ENCODE data around the gene CLSTN2.

Gene CLSTN2

GRCh38 chr3:139944256-139944910 lies 9.4 kb downstream of the CLSTN2 start:
- no peak for DNase-seq

DNA sequence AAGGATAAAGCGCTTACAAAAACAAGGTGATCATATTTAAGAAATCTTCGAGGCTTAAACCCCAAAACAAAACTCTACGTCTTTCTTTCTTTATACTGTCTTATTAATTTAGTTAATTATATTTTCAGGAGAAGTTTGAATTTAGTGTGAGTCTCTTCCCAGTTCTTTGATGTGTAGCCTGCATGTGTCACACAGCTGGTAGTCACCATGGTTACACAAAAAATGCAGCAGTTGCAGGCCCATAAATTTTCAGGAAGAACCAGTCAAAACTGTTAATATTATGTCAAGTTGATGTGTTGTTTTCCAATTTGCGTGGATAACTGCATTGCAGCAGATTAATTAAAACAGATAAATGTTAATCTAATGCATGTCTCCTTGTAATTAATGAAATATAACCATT lies 10.4 kb downstream of the CLSTN2 start:
- no peak for DNase-seq

GRCh38 chr3:139945942-139946341 lies 11.0 kb downstream of the CLSTN2 start:
- DNase-seq, result no peak

DNA sequence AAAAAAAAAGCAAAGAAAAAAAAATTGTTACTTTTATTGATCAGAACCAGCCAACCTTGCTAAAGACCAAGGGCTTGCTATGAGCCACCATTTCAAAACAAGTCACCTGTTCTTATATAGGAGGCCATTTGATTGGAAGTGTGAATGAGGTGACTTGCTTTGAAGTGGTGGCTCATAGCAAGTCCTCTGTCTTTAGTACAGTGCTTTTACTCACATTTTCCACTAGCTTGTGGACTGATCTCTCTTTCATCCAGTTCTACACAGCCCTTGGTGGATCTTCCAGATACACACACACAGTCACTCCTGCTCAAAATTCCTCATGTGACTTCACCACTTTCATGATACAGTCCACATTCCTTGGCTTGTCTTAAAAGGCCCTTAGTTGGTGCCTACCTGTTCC lies 13.5 kb downstream of the CLSTN2 start:
- no peak for DNase-seq

DNA sequence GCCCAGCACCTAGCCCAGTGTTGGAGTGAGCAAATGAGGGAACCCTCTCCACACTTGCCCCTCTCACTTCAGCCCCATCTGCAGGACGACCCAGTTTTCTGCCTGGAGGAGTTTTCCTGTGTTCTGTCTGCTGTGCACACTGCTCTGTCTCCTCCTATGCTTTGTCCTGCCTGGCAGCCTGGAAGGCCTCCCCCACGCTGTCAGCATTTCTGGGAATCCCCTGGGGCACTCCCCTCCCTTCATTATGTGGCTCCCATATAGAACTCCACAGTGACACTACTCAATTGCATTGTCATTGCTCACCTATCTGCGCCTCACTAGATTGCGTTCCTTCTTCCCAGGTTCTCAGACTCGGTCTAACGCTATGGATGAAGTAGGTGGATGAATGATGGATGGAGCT lies 13.9 kb downstream of the CLSTN2 start:
- DNase-seq, result no peak

DNA sequence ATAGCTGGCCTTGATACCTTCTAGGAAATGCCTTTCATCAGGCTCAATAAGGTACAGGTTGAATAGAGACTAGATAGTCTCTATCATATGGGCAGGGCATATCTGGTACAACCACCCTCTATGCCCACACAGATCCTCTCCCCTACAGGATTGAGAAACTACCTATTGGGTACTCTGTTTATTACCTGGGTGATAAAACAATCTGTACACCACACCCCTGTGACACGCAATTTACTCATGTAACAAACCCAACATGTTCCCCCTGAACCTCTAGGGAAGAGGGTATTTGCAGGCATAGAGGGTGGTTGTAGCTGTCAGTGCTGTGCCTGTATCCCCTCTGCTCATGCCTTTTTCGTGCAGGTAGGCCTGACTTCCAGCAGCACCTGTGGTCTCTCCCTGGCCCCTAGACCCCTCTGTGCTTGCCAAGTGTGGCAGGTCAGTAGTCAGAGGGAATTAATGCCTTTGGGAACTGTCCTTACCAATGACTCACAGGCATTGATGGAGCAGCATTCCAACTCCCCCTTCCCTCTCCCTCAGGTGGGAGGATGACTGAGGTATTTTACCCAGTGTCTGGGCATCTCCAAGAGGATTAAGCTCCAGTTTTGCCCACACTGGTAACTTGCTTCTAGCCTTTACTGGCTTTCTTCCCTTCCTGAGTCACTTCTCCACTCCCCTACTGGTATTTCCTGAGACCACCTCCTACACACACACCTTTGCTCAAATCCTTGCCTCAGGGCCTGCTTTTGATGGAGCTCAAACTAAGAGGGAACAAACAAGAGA lies 18.3 kb downstream of the CLSTN2 start:
- no peak for DNase-seq

DNA sequence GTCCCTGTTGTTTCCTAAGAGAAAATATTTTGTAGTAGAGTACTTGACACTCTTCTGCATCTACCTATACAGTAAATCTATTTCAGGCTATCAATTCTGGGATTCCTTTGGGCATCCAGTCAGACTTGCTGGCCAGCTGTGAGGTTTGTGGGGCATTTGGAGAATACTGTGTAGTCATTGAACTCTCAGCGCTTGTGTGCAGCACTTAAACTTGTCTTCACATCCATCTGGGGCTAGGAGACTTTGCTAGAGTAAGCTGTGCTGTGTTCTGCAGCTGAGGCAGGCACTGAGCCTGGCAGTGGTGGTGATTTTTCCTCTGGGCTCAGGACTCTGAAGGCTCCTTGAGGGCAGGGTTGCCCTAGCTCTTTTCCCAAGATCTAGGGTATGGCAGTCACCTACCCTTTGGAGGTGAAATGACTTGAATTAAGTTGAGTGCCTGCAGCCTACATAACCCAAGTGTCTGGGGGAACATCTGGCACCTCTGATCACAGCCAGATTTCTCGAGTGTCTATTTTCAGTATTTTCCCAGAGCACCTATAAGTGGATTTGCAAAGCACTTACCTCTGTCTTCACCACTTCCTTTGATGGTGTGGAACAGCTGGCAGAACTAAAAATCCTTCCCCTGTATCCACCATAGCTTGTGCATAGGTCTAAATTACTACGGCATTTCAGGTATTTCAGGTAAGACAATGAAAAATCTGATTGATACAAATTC lies 19.3 kb downstream of the CLSTN2 start:
- DNase-seq, result no peak

- no peak for DNase-seq
Measured at GRCh38 chr3:139957844-139958243, 22.9 kb downstream of the CLSTN2 start.

DNA sequence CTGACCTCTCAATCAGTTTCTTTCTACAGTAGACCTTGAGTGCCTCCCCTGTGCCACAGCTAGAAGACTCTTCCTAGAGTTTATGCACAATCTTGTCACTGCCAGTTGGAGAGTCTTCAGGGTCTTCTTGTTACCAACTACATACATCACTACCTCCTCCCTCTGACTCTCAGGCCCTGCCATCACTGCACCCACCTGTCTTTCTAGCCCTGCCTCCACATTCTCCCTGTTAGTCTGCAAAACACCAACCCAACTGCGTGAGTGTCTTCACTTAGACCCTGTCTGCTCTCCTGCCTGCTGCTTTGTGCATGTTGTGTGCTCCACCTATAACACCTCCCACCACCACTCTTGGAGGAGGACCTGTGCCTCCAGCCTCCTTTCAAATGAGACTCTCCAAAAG lies 34.4 kb downstream of the CLSTN2 start:
- DNase-seq, result no peak

DNA sequence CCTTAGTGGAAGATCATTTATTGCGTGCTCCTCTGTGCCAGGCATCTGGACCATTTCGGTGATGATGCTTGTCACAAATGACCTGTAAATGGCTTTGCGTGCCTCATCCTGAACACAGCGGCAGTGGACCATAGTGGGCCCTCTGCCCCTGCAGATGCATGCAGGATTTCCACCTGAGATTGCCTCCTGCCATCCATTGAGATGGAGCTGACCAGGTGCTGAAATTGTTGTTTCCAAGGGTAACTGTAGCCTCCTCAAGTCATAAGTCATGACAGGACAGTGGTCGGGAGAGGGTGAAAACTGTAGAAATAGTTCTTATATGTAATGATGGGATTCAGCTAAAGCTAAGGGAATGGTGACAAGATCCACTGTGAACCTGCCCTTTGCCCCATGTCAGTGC lies 35.5 kb downstream of the CLSTN2 start:
- no peak for DNase-seq

DNA sequence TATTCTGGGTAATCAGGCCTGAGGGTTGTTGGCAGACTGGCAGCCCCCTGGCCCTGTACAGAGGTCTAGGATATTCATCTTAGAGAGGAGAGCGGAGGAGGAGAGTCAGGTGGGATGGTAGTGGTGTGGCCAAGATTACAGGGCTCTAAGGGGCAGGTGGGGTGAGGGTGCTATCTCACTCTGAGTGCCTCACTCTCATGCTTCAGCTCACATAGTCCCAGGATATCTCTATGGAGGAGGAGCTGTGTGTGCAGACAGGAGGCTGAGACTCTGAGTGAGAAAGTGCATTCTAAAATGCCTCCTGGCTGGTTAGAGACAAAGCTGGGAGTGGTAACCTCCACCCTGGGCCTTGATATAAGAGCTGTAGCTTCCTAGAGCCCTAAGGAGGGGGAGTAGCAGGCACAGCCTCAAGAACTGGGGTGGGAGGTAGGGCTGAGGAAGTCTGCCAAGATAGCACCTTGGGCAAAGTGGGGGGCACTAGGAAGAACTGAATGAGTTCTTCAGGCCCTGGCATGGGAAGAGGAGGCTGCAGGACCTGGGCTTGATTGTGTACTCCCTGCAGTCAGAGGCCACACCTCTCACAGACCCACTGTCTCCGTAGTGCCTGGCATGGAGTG lies 39.9 kb downstream of the CLSTN2 start:
- DNase-seq, result no peak

DNA sequence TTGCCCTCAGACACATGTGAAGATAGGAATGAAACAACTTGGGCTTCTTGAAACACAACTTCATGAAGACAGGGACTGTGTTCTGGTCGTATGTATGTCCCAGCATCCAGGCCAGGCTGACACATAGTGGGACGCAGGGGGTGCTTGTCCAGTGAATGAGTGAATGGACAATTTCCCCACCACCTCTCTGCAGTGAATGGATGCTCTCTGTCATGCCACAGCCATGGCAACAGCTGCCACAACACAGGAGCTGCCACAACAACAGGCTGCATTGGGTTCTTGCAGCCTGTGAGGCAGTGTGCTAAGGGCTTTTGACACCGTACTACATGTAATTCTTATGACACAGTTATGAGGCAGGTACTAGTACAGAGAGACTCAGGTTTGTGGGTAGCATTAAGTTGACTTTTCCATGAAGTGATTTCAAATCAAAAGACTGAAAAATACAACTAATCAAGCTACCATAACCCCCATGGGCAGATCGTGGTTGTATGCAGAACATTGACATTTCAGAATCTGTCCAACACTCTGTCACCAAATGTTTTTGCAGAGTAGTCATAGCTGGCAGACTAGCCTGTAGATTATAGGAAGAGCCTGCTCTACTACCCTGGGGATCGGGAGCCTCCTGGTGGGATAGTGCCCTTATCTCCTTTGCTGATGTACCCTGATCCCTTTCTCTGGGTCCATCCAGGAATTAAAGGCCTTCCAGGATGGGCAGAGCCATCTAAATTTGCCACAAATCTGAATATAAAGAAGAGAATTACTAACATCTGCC lies 40.8 kb downstream of the CLSTN2 start:
- no peak for DNase-seq

- DNase-seq, result no peak
Measured at GRCh38 chr3:139978966-139979365, 44.0 kb downstream of the CLSTN2 start.

DNA sequence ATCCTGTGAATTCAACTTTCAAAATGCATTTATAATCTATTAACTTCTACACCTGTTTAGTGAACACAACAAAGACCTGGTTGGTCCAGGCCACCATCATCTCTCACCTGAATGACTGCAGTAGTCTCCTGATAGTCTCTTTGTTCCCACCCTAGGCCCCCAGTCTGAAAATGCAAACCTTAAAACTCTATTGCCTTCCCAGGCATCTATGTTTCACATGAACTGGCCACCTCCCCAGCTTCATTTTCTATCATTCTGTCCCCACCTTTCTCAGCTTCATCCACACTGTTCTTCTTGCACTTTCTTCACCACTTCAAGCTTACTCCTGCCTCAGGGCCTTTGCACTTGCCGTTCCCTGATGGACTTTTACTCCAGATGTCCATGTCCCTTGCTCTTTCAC lies 45.0 kb downstream of the CLSTN2 start:
- no peak for DNase-seq

GRCh38 chr3:139982404-139982803 lies 47.4 kb downstream of the CLSTN2 start:
- no peak for DNase-seq

- DNase-seq, result no peak
Measured at GRCh38 chr3:139985576-139985975, 50.6 kb downstream of the CLSTN2 start.

DNA sequence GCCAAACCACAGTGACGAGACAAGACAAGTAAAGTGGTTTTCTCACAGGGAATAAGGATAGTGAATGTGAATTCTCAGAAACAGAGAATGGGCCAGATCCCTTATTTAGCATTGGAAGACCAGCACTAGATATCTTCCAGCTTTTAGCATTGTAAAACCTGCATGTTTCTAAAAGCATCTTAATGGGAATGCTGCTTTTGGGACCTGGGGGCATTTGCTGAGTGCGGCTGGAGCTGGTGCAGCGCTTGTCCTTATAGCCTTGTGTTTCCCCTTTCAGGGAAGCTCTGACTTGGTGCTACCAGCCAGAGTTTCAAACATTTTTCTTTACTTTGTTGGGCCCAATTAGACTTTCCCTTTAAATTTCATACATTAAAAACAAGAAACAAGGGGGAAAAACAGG lies 52.9 kb downstream of the CLSTN2 start:
- no peak for DNase-seq

DNA sequence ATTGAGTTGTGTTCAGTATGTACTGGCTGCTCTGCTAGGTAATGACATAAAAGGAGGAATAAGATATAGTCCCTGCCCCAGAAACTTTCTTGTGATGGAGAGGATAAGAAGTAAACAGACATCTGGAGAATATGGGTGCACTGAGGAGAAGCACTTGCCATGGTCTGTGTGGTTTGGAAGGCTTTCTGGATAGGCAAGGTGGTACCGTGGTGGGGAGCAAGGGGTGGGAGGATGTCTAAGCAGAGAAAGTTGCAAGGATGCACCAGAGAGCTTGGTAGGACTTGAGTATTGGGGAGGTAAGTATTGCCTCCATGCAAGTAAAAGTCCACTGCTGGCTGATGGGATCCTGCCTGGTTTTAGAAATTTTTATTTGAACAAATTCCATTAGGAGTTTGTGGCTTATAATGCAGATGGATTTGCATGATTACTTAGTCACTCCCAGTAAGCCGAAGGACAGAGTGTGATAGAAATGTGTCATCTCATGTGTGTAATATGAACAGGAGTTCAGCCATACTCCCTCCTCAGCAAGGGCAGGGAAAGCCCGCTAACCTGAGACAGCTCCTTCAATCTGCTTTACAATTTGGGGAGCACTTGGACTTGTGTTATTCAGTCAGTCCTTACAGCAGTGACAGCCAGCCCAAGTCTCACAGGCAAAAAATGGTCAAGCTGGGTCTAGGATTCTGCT lies 53.6 kb downstream of the CLSTN2 start:
- DNase-seq, result no peak

DNA sequence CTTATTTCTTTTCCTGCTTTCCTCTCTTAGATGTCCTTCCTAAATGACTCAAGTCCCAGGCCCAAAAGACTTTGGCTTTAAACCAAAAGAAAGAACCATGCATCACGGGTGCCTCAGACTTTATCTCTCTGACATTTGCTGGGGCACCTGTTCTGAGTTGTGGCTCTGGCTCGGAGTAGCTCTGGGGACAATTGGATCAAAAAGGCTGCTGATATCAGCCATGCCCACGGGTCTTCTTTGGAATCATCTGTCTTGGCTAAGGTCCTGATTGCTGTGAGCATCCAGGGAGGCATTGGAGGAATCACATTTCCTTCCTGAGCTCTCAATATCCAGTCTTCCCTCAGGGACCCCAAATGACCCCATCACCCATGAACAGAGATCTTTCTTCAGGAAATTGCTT lies 59.9 kb downstream of the CLSTN2 start:
- DNase-seq, result no peak

DNA sequence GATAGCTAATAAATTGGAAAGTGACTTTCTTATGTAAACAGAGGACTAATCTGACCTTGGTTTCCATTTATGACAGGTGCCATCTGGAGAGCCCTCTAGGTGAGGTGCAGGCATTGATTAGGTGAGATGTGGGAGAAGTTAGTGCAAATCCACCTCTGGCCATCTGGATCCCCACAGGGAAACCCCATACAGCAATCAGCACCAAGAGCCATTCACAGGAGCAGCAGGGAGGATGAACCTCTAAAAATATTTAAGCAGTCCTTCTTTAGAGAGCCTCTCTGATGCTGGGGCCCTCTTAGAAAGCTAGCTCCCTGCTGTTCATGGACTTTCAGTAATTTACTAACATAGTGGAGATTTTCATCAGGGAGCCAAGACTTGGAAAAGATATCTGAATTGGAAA lies 69.3 kb downstream of the CLSTN2 start:
- DNase-seq, result no peak

GRCh38 chr3:140006331-140006730 lies 71.3 kb downstream of the CLSTN2 start:
- DNase-seq, result no peak

- DNase-seq, result no peak
Measured at GRCh38 chr3:140007081-140007480, 72.1 kb downstream of the CLSTN2 start.

All from activated gamma-delta T cell treated with Interleukin-2 at 50 U/mL for 16 hours (primary cell).